Body of pancreas (tissue), 4 donors: Measurements from ENCODE around the gene MAD2L2. TPM values are rescaled to one million over a fixed set of nuclear protein-coding genes. Genes with fewer than 3 reads are reported as not detected.

Experiments
- ATAC-seq: fragments of 150-250 bp; one replicate; pipeline ENCODE4 v1.9.1; 2016
- DNase-seq, 4 donors: peaks; one replicate each; pipeline ENCODE4 v3.0.0-alpha.2; 2019
- H3K27ac ChIP-seq, 4 donors: fragments of 200-600 bp; sonication (generic); 1 replicate in 3 of 4; 2 replicates in 1 of 4; pipeline versions ENCODE4 v1.5.1 to v1.6.1; 2016 to 2019; ENCODE audit warnings: mild to moderate bottlenecking in 1 of 4, mixed read lengths in 1 of 4, moderate library complexity in 1 of 4
- H3K27me3 ChIP-seq, 2 donors: fragments of 200-600 bp; sonication (generic); one replicate each; pipeline ENCODE4 v1.6.0; 2016; ENCODE audit warnings: mild to moderate bottlenecking in 1 of 2
- H3K36me3 ChIP-seq, 2 donors: fragments of 200-600 bp; sonication (generic); replicated peaks in 1 of 2; 2 replicates each; pipeline ENCODE4 v1.5.1; 2016; ENCODE audit warnings: low read depth in 2 of 2; ENCODE audit not compliant: insufficient read depth in 1 of 2
- H3K4me1 ChIP-seq: fragments of 200-600 bp; sonication (generic); one replicate; pipeline ENCODE4 v1.6.0; 2016
- H3K4me3 ChIP-seq, 2 donors: fragments of 200-600 bp; sonication (generic); 1 replicate in 1 of 2; 2 replicates in 1 of 2; pipeline ENCODE4 v1.5.1; 2016 to 2019
- H3K9me3 ChIP-seq, 3 donors: fragments of 200-600 bp; sonication (generic); 1 replicate in 2 of 3; 2 replicates in 1 of 3; pipeline ENCODE4 v1.5.1; 2016
- POLR2A ChIP-seq, 3 donors: fragments of 450-650 bp; IDR thresholded peaks; one replicate each; pipeline ENCODE4 v1.6.1; 2016; ENCODE audit warnings: antibody characterized with exemption in 3 of 3, mild to moderate bottlenecking in 2 of 3
- WGBS, 2 donors: methylation state at CpG; one replicate each; pipeline ENCODE4 v1.1.5; 2017; 5-methylcytosine and 5-hydroxymethylcytosine counted together
- intact Hi-C: fragments of 100-400 bp; cut with DNase I; formaldehyde crosslinking; loops from one replicate; pipeline ENCODE4 v1.15.1; 2023
- total RNA-seq, 2 donors: library from RNA; depleted of rRNA; stranded (reverse); fragments of >200 nt; gene quantifications; one replicate each; pipeline ENCODE4 v1.1.0, GENCODE V29; 2016
- TF ChIP-seq, protein P1 (sequence below), 7 experiments: fragments of 450-650 bp in 4 of 7; fragments of 200-600 bp in 3 of 7; sonication (generic) in 3 of 7; IDR thresholded peaks; one replicate each; pipeline ENCODE4 v1.5.1; 2016 to 2019; ENCODE audit warnings: antibody characterized with exemption in 7 of 7

MAD2L2 gene
- total RNA-seq, 2 donors from 2014 or later = 6.9 to 31.6 TPM

DNA sequence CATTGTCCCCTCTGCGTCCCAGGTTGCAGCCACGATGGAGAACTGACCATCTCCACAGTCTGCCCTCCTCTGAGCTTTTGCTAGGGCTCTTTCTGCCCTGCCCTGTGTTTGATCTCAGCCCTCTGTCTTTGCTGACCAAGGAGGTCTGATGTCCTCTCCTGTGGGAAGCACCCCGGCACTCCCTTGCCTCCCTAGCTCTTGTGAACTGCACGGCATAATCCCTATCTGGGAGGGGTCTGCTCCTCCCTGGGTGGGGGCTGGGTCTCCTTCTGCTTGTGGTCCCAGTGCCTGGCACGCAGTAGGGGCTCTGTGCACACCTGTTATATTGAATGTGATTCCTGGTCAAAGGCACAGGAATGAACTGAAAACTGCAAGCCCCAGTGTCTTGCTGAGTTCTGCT, 13.0 kb upstream of the MAD2L2 start:
- TF ChIP-seq, protein P1, sequence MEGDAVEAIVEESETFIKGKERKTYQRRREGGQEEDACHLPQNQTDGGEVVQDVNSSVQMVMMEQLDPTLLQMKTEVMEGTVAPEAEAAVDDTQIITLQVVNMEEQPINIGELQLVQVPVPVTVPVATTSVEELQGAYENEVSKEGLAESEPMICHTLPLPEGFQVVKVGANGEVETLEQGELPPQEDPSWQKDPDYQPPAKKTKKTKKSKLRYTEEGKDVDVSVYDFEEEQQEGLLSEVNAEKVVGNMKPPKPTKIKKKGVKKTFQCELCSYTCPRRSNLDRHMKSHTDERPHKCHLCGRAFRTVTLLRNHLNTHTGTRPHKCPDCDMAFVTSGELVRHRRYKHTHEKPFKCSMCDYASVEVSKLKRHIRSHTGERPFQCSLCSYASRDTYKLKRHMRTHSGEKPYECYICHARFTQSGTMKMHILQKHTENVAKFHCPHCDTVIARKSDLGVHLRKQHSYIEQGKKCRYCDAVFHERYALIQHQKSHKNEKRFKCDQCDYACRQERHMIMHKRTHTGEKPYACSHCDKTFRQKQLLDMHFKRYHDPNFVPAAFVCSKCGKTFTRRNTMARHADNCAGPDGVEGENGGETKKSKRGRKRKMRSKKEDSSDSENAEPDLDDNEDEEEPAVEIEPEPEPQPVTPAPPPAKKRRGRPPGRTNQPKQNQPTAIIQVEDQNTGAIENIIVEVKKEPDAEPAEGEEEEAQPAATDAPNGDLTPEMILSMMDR (IDR thresholded peaks at IDR 0.05) = no peak
- no peak for TF ChIP-seq POLR2A (IDR thresholded peaks at IDR 0.05)
- ATAC-seq = no peak
- Histone ChIP-seq H3K9me3 (no peaks in the 10 kb centered on the region), H3K36me3 (no peaks in the 10 kb centered on the region), H3K27ac (no peak overlapping the region), H3K4me1 (peaks cover 19% of the 10 kb centered on the region), H3K4me3 (no peak overlapping the region), H3K27me3 (peaks cover 0 to 12% of the 10 kb centered on the region in 2 donors)
- no peak for DNase-seq
- intact Hi-C loops = no loop called here
- WGBS, 2 donors = 32 to 45% methylated on average over 4 to 5 of the region's 5 CpGs

DNA sequence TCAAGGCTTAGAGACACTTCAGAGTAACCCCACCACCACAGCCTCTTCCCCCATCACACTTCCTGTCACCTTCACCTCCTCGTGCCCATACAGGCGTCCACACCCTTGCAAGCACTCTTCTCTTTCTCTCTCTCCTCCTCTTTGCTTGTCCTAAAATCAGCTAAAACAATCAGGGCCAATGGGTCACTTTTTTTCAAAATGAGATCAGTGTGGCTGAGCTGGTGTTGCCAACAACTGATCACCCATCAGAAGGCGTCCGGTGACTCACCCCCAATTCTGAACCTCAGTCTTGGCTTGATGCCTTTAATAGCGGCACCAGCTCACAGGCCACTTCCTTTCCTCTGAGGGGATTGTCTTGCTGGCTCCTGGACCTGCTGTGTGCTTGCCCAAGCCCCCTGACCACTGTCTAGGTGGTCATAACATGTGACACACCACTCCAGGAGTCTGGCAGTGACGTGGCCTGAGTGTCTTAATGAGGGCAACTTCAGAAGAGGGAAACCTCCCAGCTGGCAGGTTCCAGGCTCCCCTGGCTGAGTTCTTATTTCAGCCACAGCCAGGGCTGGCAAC, 12.2 kb upstream of the MAD2L2 start:
- H3K4me1 ChIP-seq = peaks cover 19% of the 10 kb centered on the region
- no peak for TF ChIP-seq POLR2A (IDR thresholded peaks at IDR 0.05)
- TF ChIP-seq, protein P1 (IDR thresholded peaks at IDR 0.05) = no peak
- DNase-seq = peak in 2 of 4 donors; percentile 29 to 34
- peaks cover 0 to 12% of the 10 kb centered on the region in 2 donors for H3K27me3 ChIP-seq
- no peak for ATAC-seq
- H3K9me3 ChIP-seq = no peaks in the 10 kb centered on the region
- 13 to 19% methylated on average over 6 of the region's 6 CpGs for WGBS, 2 donors
- H3K36me3 ChIP-seq = no peaks in the 10 kb centered on the region
- H3K27ac ChIP-seq = no peak overlapping the region
- intact Hi-C loops = no loop called here
- H3K4me3 ChIP-seq = no peak overlapping the region

DNA sequence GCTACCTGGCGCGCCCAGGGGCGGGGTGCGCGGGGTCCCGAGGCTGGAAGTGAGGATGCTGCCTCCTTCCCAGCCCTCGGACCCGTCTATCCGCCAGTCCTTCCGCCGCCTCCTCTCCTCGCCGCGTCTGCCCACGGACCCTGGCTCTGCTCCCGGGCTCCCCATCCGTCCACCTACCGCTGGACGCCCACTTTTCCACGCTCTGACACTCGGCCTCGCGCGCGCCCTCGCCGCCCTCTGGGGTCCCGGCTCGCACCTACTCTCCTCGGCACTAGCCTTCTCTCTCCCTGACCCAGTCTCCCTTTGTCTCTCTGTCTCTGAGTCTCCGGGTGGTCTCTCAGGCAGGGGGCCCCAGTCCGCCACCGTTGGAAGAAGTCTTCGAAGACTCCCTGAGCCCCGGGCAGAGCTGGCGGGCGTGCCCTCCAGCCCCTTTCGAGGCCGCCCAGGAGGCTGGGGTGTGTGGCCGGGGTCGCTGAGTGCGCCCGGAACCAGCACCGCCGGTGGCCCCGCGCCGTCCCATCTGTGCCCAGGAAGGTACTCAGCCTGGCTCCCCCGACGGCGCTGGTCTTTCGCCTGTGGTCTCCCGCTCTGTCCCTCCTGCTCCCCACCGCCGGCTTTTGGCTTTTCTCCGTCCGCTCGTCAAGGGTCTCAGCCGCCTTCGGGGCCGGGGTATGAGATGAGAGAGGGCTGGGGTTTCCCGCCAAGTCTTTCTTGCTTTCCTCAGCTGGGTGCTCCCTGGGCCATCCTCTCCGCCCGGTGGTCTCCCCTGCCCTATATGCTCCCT, 11.2 kb upstream of the MAD2L2 start:
- 4 to 6% methylated on average over 37 to 56 of the region's 64 CpGs for WGBS, 2 donors
- no peak overlapping the region for H3K27ac ChIP-seq
- H3K27me3 ChIP-seq = peaks cover 0 to 12% of the 10 kb centered on the region in 2 donors
- ATAC-seq (no peak), DNase-seq (no peak)
- H3K4me3 ChIP-seq = no peak overlapping the region
- intact Hi-C loops = no loop called here
- H3K9me3 ChIP-seq = no peaks in the 10 kb centered on the region
- peaks cover 19% of the 10 kb centered on the region for H3K4me1 ChIP-seq
- H3K36me3 ChIP-seq = no peaks in the 10 kb centered on the region
- TF ChIP-seq, protein P1 (IDR thresholded peaks at IDR 0.05) = no peak
- TF ChIP-seq POLR2A (IDR thresholded peaks at IDR 0.05) = no peak

DNA sequence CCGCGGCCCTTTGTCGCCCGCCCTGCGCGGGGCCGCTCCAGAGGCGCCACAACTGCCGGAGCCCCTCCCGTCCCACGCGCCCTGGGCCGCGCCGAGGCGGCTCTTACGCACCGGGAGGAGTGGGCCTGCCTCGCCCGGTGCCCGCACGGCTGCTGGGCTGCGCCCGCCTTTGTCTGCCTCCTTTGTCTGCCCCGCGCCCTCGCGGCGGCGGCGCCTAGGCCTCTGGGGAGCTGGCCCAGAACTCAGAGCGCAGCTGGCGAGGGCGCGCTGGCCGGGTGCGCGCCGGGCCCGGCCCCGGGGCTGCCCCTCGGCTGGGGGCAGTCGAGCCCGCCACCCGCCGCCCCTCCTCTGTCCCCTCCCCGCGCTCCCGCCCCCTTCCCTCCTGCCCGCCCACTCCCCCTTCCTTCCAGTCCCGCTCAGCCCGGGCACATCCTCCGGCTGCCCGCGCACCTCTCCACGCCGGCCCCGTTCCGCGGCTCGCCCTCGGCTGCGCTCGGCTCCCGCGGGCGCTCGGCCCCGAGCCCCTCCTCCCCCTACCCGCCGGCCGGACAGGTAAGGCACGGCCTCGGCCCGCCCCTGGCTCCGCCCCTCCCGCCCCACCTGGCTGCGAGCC, 10.5 kb upstream of the MAD2L2 start, which contains the start of gene DRAXIN:
Gene DRAXIN, plus strand, starts transcription at position 409 of the 613 bp plus-strand sequence. CDS start 14,549 bp downstream, outside the sequence.
- intact Hi-C loops = no loop called here
- no peaks in the 10 kb centered on the region for H3K36me3 ChIP-seq
- no peak within 1 kb of the TSS for H3K27ac ChIP-seq
- no peak within 1 kb of the TSS for H3K4me3 ChIP-seq
- DNase-seq (no peak), ATAC-seq (peak; percentile 15)
- H3K9me3 ChIP-seq = no peaks in the 10 kb centered on the region
- H3K4me1 ChIP-seq = peaks cover 19% of the 10 kb centered on the region
- 0 to 1% methylated on average over 16 to 42 of the region's 78 CpGs for WGBS, 2 donors
- no peak for TF ChIP-seq POLR2A (IDR thresholded peaks at IDR 0.05)
- H3K27me3 ChIP-seq = peaks cover 0 to 12% of the 10 kb centered on the region in 2 donors
